HCT116 (cell line): Measurements from ENCODE around the gene ARHGAP10. TPM values are rescaled to one million over a fixed set of nuclear protein-coding genes. Genes with fewer than 3 reads are reported as not detected.

ENCODE experiments used
- ATAC-seq: fragments of 200-7000 bp; cut with Tn5 transposase; 2 replicates; pipeline ENCODE4 v1.9.1; 2020; ENCODE audit warnings: mild to moderate bottlenecking, moderate library complexity
- BruUV-seq: library from RNA; stranded (reverse); fragments of 400-500 nt; replicated peaks from 2 replicates; lab custom pipeline; 2021; lab: Mats Ljungman, UMichigan
- CTCF ChIA-PET: fragments of 300-600 bp; sonication (Branson Sonifier 250); formaldehyde crosslinking; loops from one replicate; lab custom pipeline; 2021; ENCODE audit warnings: antibody characterized with exemption; lab: Charles Lee
- POLR2A ChIA-PET: fragments of 300-600, 350-600 bp; sonication (Branson Sonifier 250); formaldehyde crosslinking; loops from one replicate; lab custom pipeline; 2021; ENCODE audit warnings: antibody characterized with exemption; lab: Charles Lee
- RAD21 ChIA-PET, 2 experiments: fragments of 300-600 bp; sonication (Branson Sonifier 250); formaldehyde crosslinking; loops; one replicate each; lab custom pipeline; 2023; ENCODE audit warnings: low total read pairs in 2 of 2; ENCODE audit not compliant: uncharacterized antibody in 2 of 2, unreplicated experiment in 2 of 2, low non-redundant PET in 1 of 2; lab: Charles Lee
- DNase-seq: peaks from one replicate; pipeline ENCODE4 v3.0.0-alpha.2; 2010; ENCODE audit warnings: low read depth, low spot score
- H2AFZ ChIP-seq: fragments of 200-600 bp; shearing (Covaris generic), sonication (generic); 2 replicates; pipeline ENCODE4 v1.6.1; 2017; ENCODE audit warnings: low read depth, mixed run types, mixed read lengths, antibody characterized with exemption, low read length; ENCODE audit not compliant: poor library complexity, severe bottlenecking
- H3K27ac ChIP-seq: 2 replicates; pipeline ENCODE4 v1.5.1; 2012; ENCODE audit warnings: low read depth, low read length
- H3K27me3 ChIP-seq: fragments of 200-600 bp; sonication (generic); 2 replicates; pipeline ENCODE4 v1.6.1; 2016; ENCODE audit warnings: mixed run types, low read length, mixed read lengths; ENCODE audit not compliant: insufficient read depth
- H3K36me3 ChIP-seq, 2 experiments: fragments of 200-500 bp in 1 of 2; fragments of 200-600 bp in 1 of 2; sonication (Bioruptor generic) in 1 of 2; sonication (generic) in 1 of 2; 2 replicates each; pipeline versions ENCODE4 v1.5.1 to v1.6.1; 2014 to 2016; ENCODE audit warnings: low read length in 2 of 2, inconsistent platforms in 1 of 2, mixed read lengths in 1 of 2, mixed run types in 1 of 2; ENCODE audit not compliant: insufficient read depth in 2 of 2, control insufficient read depth in 1 of 2
- H3K4me1 ChIP-seq, 2 experiments: fragments of 200-600 bp in 1 of 2; sonication (generic) in 1 of 2; 2 replicates each; pipeline versions ENCODE4 v1.5.1 to v1.6.1; 2012 to 2017; ENCODE audit warnings: low read length in 2 of 2, inconsistent platforms in 1 of 2, mild to moderate bottlenecking in 1 of 2, mixed read lengths in 1 of 2, mixed run types in 1 of 2, moderate library complexity in 1 of 2; ENCODE audit not compliant: insufficient read depth in 2 of 2, control insufficient read depth in 1 of 2
- H3K4me2 ChIP-seq: fragments of 200-600 bp; sonication (generic); 2 replicates; pipeline ENCODE4 v1.6.1; 2017; ENCODE audit warnings: mixed run types, low read length, mixed read lengths
- H3K4me3 ChIP-seq, 2 experiments: fragments of 200-600 bp in 1 of 2; sonication (generic) in 1 of 2; replicated peaks in 1 of 2; 2 replicates each; pipeline ENCODE4 v1.5.1; 2011 to 2016; ENCODE audit warnings: low read length in 2 of 2, control low read depth in 1 of 2, low read depth in 1 of 2, mild to moderate bottlenecking in 1 of 2, mixed read lengths in 1 of 2, mixed run types in 1 of 2
- H3K79me2 ChIP-seq: fragments of 200-600 bp; sonication (generic); 2 replicates; pipeline ENCODE4 v1.6.1; 2017; ENCODE audit warnings: mild to moderate bottlenecking, mixed run types, low read length, moderate library complexity, mixed read lengths; ENCODE audit not compliant: insufficient read depth
- H3K9ac ChIP-seq: fragments of 200-600 bp; sonication (generic); 2 replicates; pipeline ENCODE4 v1.6.1; 2016; ENCODE audit warnings: low read length, mixed read lengths
- H3K9me2 ChIP-seq: fragments of 200-600 bp; sonication (generic), shearing (Covaris generic); 2 replicates; pipeline ENCODE4 v1.6.1; 2017; ENCODE audit warnings: mixed run types, mild to moderate bottlenecking, moderate library complexity; ENCODE audit not compliant: insufficient read depth
- H3K9me3 ChIP-seq, 2 experiments: fragments of 200-500 bp in 1 of 2; fragments of 200-600 bp in 1 of 2; sonication (Bioruptor generic) in 1 of 2; sonication (generic) in 1 of 2; 2 replicates each; pipeline ENCODE4 v1.6.1; 2014 to 2017; ENCODE audit warnings: low read length in 2 of 2, mixed read lengths in 2 of 2, inconsistent platforms in 1 of 2, low read depth in 1 of 2, mild to moderate bottlenecking in 1 of 2, mixed run types in 1 of 2, moderate library complexity in 1 of 2; ENCODE audit not compliant: control insufficient read depth in 1 of 2, insufficient read depth in 1 of 2
- H4K20me1 ChIP-seq: fragments of 200-600 bp; sonication (generic), shearing (Covaris generic); 2 replicates; pipeline ENCODE4 v1.6.1; 2017; ENCODE audit warnings: mixed run types, mild to moderate bottlenecking, moderate library complexity; ENCODE audit not compliant: insufficient read depth
- CBX3 ChIP-seq: IDR thresholded peaks from 2 replicates; pipeline ENCODE4 v1.6.1; 2012; ENCODE audit warnings: low read depth
- CEBPB ChIP-seq: IDR thresholded peaks from 2 replicates; pipeline ENCODE4 v1.6.1; 2012; ENCODE audit warnings: low read depth
- EZH2 ChIP-seq: fragments of 200-600 bp; sonication (generic); IDR thresholded peaks from 2 replicates; pipeline ENCODE4 v1.6.1; 2017; ENCODE audit warnings: antibody characterized with exemption, mixed run types
- FOSL1 ChIP-seq: IDR thresholded peaks from 2 replicates; pipeline ENCODE4 v1.6.1; 2012; ENCODE audit warnings: low read depth
- JUND ChIP-seq: IDR thresholded peaks from 2 replicates; pipeline ENCODE4 v1.6.1; 2012
- MAX ChIP-seq: IDR thresholded peaks from 2 replicates; pipeline ENCODE4 v1.6.1; 2012
- SIN3A ChIP-seq: IDR thresholded peaks from 2 replicates; pipeline ENCODE4 v1.6.1; 2012; ENCODE audit warnings: low read depth
- SP1 ChIP-seq: IDR thresholded peaks from 2 replicates; pipeline ENCODE4 v1.6.1; 2012; ENCODE audit warnings: low read depth
- TCF7L2 ChIP-seq: IDR thresholded peaks from 2 replicates; pipeline ENCODE4 v1.7.0; 2011; ENCODE audit warnings: borderline replicate concordance, inconsistent platforms; ENCODE audit not compliant: insufficient read depth, insufficient read length; ENCODE audit errors: extremely low read depth
- ZBTB33 ChIP-seq: IDR thresholded peaks from 2 replicates; pipeline ENCODE4 v1.6.1; 2011; ENCODE audit warnings: mild to moderate bottlenecking, low read length, moderate library complexity; ENCODE audit not compliant: insufficient replicate concordance; ENCODE audit errors: extremely low read depth
- ZFX ChIP-seq: fragments of 450-650 bp; IDR thresholded peaks from 2 replicates; pipeline ENCODE4 v1.6.1; 2017
- intact Hi-C: fragments of 100-400 bp; cut with micrococcal nuclease; formaldehyde crosslinking; loops from 2 replicates; pipeline ENCODE4 v1.10.0; 2022
- total RNA-seq: library from RNA; stranded (reverse); gene quantifications from one replicate; pipeline ENCODE4 v1.2.1, GENCODE V29; 2021; ENCODE audit not compliant: unreplicated experiment
- TF ChIP-seq, protein P1 (sequence below): IDR thresholded peaks from 2 replicates; pipeline ENCODE4 v1.6.1; 2012
- TF ChIP-seq, protein P2 (sequence below), 3 experiments: fragments of 200-600 bp in 1 of 3; sonication (generic) in 1 of 3; IDR thresholded peaks in 2 of 3; conservative IDR thresholded peaks in 1 of 3; 2 replicates each; pipeline ENCODE4 v1.5.1; 2012 to 2017; ENCODE audit warnings: low read depth in 2 of 3, low read length in 2 of 3, antibody characterized with exemption in 1 of 3, borderline replicate concordance in 1 of 3, control low read depth in 1 of 3, mild to moderate bottlenecking in 1 of 3, mixed read lengths in 1 of 3, mixed run types in 1 of 3, moderate library complexity in 1 of 3; ENCODE audit not compliant: insufficient read depth in 1 of 3

The ARHGAP10 gene
- total RNA-seq, 1 experiment from 2014 or later, result 24.7 TPM

DNA sequence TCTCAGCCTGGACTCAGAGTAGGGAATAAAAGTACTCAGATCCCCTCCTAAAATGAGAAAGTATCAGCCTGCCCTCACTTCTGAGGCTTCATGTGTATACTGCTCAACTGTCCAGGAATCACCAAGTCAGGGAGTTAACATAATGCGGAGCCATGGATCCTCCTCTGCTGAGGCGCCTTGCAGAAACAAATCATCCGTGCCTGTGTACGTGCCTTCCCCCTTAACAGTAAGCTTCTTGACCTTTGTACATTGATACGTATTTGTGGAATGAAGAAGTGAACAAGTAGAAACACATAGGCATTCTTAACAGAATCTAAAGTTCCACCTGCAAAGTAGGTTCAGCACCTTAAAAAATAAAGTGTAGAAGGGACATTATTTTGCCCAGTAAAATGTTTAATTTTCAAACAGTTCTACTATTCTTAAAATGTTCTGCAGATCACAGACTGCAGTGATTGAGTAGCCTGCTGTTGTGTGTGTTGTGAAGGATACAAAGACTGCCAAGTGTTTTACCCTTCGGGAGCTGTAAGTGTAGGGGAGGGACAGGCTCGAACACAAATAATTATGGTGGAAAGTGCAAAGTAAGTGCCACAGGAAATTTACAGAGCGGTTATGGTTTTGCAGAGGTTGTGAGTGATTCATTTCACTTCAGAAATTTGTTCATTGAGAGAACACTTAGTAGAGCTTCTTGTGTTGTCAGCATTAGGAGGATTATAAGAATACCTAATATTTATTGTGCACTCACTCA is 61.9 kb downstream of the ARHGAP10 start:
- H3K27ac ChIP-seq, result no peak overlapping the region
- peaks cover 63% of the 10 kb centered on the region for H3K79me2 ChIP-seq
- no peaks in the 10 kb centered on the region for H3K36me3 ChIP-seq
- H3K9me2 ChIP-seq, result no peaks in the 10 kb centered on the region
- ChIA-PET RAD21 (no interaction called here), POLR2A (no interaction called here), CTCF (no interaction called here)
- no peaks in the 10 kb centered on the region for H3K27me3 ChIP-seq
- H3K4me1 ChIP-seq, result peaks cover 25 to 44% of the 10 kb centered on the region in 2 experiments
- ATAC-seq (0 out of 2 replicates have a peak, but pooled peaks have one; percentile 17), DNase-seq (no peak)
- intact Hi-C loops, result no loop called here
- no TSS peak for BruUV-seq
- peak overlapping the region; percentile 27 for H3K4me2 ChIP-seq
- H3K4me3 ChIP-seq, result no peak overlapping the region
- H2AFZ ChIP-seq, result no peak overlapping the region
- H4K20me1 ChIP-seq, result no peaks in the 10 kb centered on the region; the same call in 1 of the 2 replicates
- no peak overlapping the region for H3K9ac ChIP-seq
- H3K9me3 ChIP-seq, result no peaks in the 10 kb centered on the region
- TF ChIP-seq EZH2, result no peak
- no peak for TF ChIP-seq CEBPB
- TF ChIP-seq ZBTB33, result no peak
- 0 out of 2 replicates have a peak, but pooled peaks have one; percentile 28 for TF ChIP-seq SP1
- TF ChIP-seq TCF7L2, result no peak
- no peak for TF ChIP-seq JUND

DNA sequence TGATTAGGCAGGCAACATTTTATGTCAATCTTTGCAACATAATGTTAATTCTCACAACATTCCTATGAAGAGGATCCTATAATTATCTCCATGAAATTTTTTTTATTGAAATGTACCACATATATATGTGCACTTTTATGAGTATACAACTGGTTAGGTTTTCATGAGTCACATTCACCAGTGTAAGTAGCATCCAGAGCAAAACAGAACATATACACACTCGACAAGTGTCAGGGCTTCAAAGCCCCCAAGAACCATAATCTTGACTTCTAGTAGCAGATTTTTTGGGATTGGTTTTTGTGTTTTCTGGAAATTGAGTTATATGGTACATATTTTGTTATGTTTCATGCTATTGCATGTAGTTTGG is 62.4 kb downstream of the ARHGAP10 start:
- no TSS peak for BruUV-seq
- Histone ChIP-seq H3K9me3 (no peaks in the 10 kb centered on the region), H3K9ac (no peak overlapping the region), H3K4me2 (no peak overlapping the region; the same call in 1 of the 2 replicates), H3K27me3 (no peaks in the 10 kb centered on the region), H3K36me3 (no peaks in the 10 kb centered on the region), H3K27ac (no peak overlapping the region), H3K9me2 (no peaks in the 10 kb centered on the region), H3K4me3 (no peak overlapping the region), H2AFZ (no peak overlapping the region), H4K20me1 (no peaks in the 10 kb centered on the region; the same call in 1 of the 2 replicates), H3K79me2 (peaks cover 63% of the 10 kb centered on the region), H3K4me1 (peaks cover 20 to 39% of the 10 kb centered on the region in 2 experiments)
- ChIA-PET POLR2A (no interaction called here), CTCF (no interaction called here), RAD21 (no interaction called here)
- no peak for ATAC-seq
- no peak for DNase-seq
- intact Hi-C loops, result no loop called here
- TF ChIP-seq, protein P1, sequence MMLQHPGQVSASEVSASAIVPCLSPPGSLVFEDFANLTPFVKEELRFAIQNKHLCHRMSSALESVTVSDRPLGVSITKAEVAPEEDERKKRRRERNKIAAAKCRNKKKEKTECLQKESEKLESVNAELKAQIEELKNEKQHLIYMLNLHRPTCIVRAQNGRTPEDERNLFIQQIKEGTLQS, result no peak
- no peak for TF ChIP-seq CBX3
- no peak for TF ChIP-seq JUND
- no peak for TF ChIP-seq MAX
- TF ChIP-seq ZBTB33, result no peak
- TF ChIP-seq FOSL1, result no peak
- no peak for TF ChIP-seq EZH2
- TF ChIP-seq, protein P2, sequence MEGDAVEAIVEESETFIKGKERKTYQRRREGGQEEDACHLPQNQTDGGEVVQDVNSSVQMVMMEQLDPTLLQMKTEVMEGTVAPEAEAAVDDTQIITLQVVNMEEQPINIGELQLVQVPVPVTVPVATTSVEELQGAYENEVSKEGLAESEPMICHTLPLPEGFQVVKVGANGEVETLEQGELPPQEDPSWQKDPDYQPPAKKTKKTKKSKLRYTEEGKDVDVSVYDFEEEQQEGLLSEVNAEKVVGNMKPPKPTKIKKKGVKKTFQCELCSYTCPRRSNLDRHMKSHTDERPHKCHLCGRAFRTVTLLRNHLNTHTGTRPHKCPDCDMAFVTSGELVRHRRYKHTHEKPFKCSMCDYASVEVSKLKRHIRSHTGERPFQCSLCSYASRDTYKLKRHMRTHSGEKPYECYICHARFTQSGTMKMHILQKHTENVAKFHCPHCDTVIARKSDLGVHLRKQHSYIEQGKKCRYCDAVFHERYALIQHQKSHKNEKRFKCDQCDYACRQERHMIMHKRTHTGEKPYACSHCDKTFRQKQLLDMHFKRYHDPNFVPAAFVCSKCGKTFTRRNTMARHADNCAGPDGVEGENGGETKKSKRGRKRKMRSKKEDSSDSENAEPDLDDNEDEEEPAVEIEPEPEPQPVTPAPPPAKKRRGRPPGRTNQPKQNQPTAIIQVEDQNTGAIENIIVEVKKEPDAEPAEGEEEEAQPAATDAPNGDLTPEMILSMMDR (IDR thresholded peaks at IDR 0.05 in 2 of 3, conservative IDR thresholded peaks at IDR 0.05 in 1 of 3; ENCODE audit: borderline replicate concordance in 1 of 3, insufficient read depth in 1 of 3, low read depth in 2 of 3, low read length in 2 of 3), result no peak
- no peak for TF ChIP-seq CEBPB
- TF ChIP-seq SIN3A, result no peak
- no peak for TF ChIP-seq ZFX
- TF ChIP-seq SP1, result no peak
